Activated T-cell treated with anti-CD3 and anti-CD28 coated beads, Interleukin-2, amount 50 U/mL, for 72 hours (primary cell): ENCODE measurements around the gene ACTC1. TPM values are rescaled to one million over a fixed set of nuclear protein-coding genes. Genes with fewer than 3 reads are reported as not detected.

Experiments
- ATAC-seq, 2 donors: fragments of 150-1000 bp; cut with Tn5 transposase; replicated peaks in 1 of 2; 2 replicates each; pipeline ENCODE4 v1.10.0; 2021; ENCODE audit warnings: moderate library complexity in 2 of 2, mild to moderate bottlenecking in 1 of 2
- DNase-seq, 2 donors: peaks; one replicate each; pipeline ENCODE4 v3.0.0; 2021 to 2022; ENCODE audit warnings: mixed read lengths in 1 of 2
- H3K27ac Mint-ChIP-seq: one replicate; pipeline ENCODE4 v1.8.0; 2022; ENCODE audit warnings: mild to moderate bottlenecking, moderate library complexity, mixed read lengths
- H3K27me3 Mint-ChIP-seq: one replicate; pipeline ENCODE4 v1.8.0; 2022; ENCODE audit warnings: low read depth, mixed read lengths
- H3K36me3 Mint-ChIP-seq, 2 donors: one replicate each; pipeline ENCODE4 v1.8.0; 2022; ENCODE audit warnings: mixed read lengths in 2 of 2, mild to moderate bottlenecking in 1 of 2; ENCODE audit not compliant: insufficient read depth in 2 of 2
- H3K4me1 Mint-ChIP-seq: one replicate; pipeline ENCODE4 v1.8.0; 2022; ENCODE audit warnings: low read depth, mixed read lengths
- H3K4me3 Mint-ChIP-seq, 2 donors: one replicate each; pipeline ENCODE4 v1.8.0; 2022; ENCODE audit warnings: mild to moderate bottlenecking in 2 of 2, mixed read lengths in 2 of 2, moderate library complexity in 2 of 2
- H3K9me3 Mint-ChIP-seq, 2 donors: one replicate each; pipeline ENCODE4 v1.8.0; 2022; ENCODE audit warnings: mixed read lengths in 2 of 2
- total RNA-seq, 2 donors: library from RNA; stranded (reverse); gene quantifications; one replicate each; pipeline ENCODE4 v1.2.3, GENCODE V29; 2022

ACTC1 gene
- total RNA-seq, 2 donors from 2014 or later: not detected

- H3K27me3 Mint-ChIP-seq: peaks cover 70% of the 10 kb centered on the region
Measured at GRCh38 chr15:34793071-34793470, 2.3 kb downstream of the ACTC1 start.

GRCh38 chr15:34791701-34792100 lies 3.6 kb downstream of the ACTC1 start:
- H3K4me3 Mint-ChIP-seq: no peak overlapping the region
- peaks cover 65% of the 10 kb centered on the region for H3K27me3 Mint-ChIP-seq
- ATAC-seq (no peak), DNase-seq (no peak)
- H3K27ac Mint-ChIP-seq: no peak overlapping the region
- H3K9me3 Mint-ChIP-seq: no peaks in the 10 kb centered on the region
- no peaks in the 10 kb centered on the region for H3K4me1 Mint-ChIP-seq
- H3K36me3 Mint-ChIP-seq: peaks cover 0 to 1% of the 10 kb centered on the region in 2 donors

More at GRCh38 chr15:34793071-34793470, 2.3 kb downstream of the ACTC1 start:
- Mint-ChIP-seq H3K4me3 (no peak overlapping the region), H3K9me3 (no peaks in the 10 kb centered on the region), H3K27ac (no peak overlapping the region), H3K4me1 (no peaks in the 10 kb centered on the region), H3K36me3 (peaks cover 0 to 1% of the 10 kb centered on the region in 2 donors)
- ATAC-seq (no peak), DNase-seq (no peak)

GRCh38 chr15:34790121-34790520 lies 5.2 kb downstream of the ACTC1 start:
- H3K4me3 Mint-ChIP-seq: no peak overlapping the region
- no peak for ATAC-seq
- no peak overlapping the region for H3K27ac Mint-ChIP-seq
- H3K36me3 Mint-ChIP-seq: peaks cover 0 to 1% of the 10 kb centered on the region in 2 donors
- no peak for DNase-seq
- H3K9me3 Mint-ChIP-seq: no peaks in the 10 kb centered on the region
- no peaks in the 10 kb centered on the region for H3K4me1 Mint-ChIP-seq
- H3K27me3 Mint-ChIP-seq: peaks cover 61% of the 10 kb centered on the region

GRCh38 chr15:34789326-34789725 lies 6.0 kb downstream of the ACTC1 start:
- peaks cover 61% of the 10 kb centered on the region for H3K27me3 Mint-ChIP-seq
- no peak for DNase-seq
- no peak for ATAC-seq
- H3K4me3 Mint-ChIP-seq: no peak overlapping the region
- H3K4me1 Mint-ChIP-seq: no peaks in the 10 kb centered on the region
- peaks cover 0 to 1% of the 10 kb centered on the region in 2 donors for H3K36me3 Mint-ChIP-seq
- no peaks in the 10 kb centered on the region for H3K9me3 Mint-ChIP-seq
- H3K27ac Mint-ChIP-seq: no peak overlapping the region

- peaks cover 0 to 4% of the 10 kb centered on the region in 2 donors for H3K9me3 Mint-ChIP-seq
- no peaks in the 10 kb centered on the region for H3K4me1 Mint-ChIP-seq
- H3K27me3 Mint-ChIP-seq: peaks cover 49% of the 10 kb centered on the region
- peaks cover 0 to 2% of the 10 kb centered on the region in 2 donors for H3K36me3 Mint-ChIP-seq
- H3K27ac Mint-ChIP-seq: no peak overlapping the region
- no peak overlapping the region for H3K4me3 Mint-ChIP-seq
- DNase-seq (no peak), ATAC-seq (no peak)
Measured at GRCh38 chr15:34786206-34786605, 9.1 kb downstream of the ACTC1 start.

GRCh38 chr15:34783991-34784390 lies 11.4 kb downstream of the ACTC1 start:
- Mint-ChIP-seq H3K4me3 (no peak overlapping the region), H3K36me3 (peaks cover 0 to 2% of the 10 kb centered on the region in 2 donors), H3K27ac (no peak overlapping the region), H3K9me3 (peaks cover 0 to 6% of the 10 kb centered on the region in 2 donors), H3K4me1 (no peaks in the 10 kb centered on the region), H3K27me3 (peaks cover 34% of the 10 kb centered on the region)
- DNase-seq (no peak), ATAC-seq (no peak)

GRCh38 chr15:34783431-34783830 lies 11.9 kb downstream of the ACTC1 start:
- H3K9me3 Mint-ChIP-seq: peaks cover 0 to 6% of the 10 kb centered on the region in 2 donors
- peaks cover 33% of the 10 kb centered on the region for H3K27me3 Mint-ChIP-seq
- H3K36me3 Mint-ChIP-seq: peaks cover 0 to 2% of the 10 kb centered on the region in 2 donors
- no peak for ATAC-seq
- no peak overlapping the region for H3K27ac Mint-ChIP-seq
- H3K4me3 Mint-ChIP-seq: no peak overlapping the region
- H3K4me1 Mint-ChIP-seq: no peaks in the 10 kb centered on the region
- no peak for DNase-seq

- Mint-ChIP-seq H3K4me1 (no peaks in the 10 kb centered on the region), H3K9me3 (peaks cover 0 to 6% of the 10 kb centered on the region in 2 donors), H3K27me3 (peaks cover 33% of the 10 kb centered on the region), H3K4me3 (no peak overlapping the region), H3K36me3 (peaks cover 0 to 2% of the 10 kb centered on the region in 2 donors), H3K27ac (no peak overlapping the region)
- ATAC-seq: no peak
- DNase-seq: no peak
Measured at GRCh38 chr15:34782901-34783300, 12.4 kb downstream of the ACTC1 start.

GRCh38 chr15:34780725-34781124 lies 14.6 kb downstream of the ACTC1 start:
- H3K9me3 Mint-ChIP-seq: peaks cover 0 to 6% of the 10 kb centered on the region in 2 donors
- ATAC-seq: no peak
- no peak for DNase-seq
- H3K27me3 Mint-ChIP-seq: peaks cover 27% of the 10 kb centered on the region
- no peaks in the 10 kb centered on the region for H3K4me1 Mint-ChIP-seq
- H3K27ac Mint-ChIP-seq: no peak overlapping the region
- no peak overlapping the region for H3K4me3 Mint-ChIP-seq
- peaks cover 0 to 2% of the 10 kb centered on the region in 2 donors for H3K36me3 Mint-ChIP-seq

- H3K36me3 Mint-ChIP-seq: no peaks in the 10 kb centered on the region
- ATAC-seq: no peak
- H3K27ac Mint-ChIP-seq: no peak overlapping the region
- H3K4me3 Mint-ChIP-seq: no peak overlapping the region
- peaks cover 0 to 4% of the 10 kb centered on the region in 2 donors for H3K9me3 Mint-ChIP-seq
- peaks cover 16% of the 10 kb centered on the region for H3K27me3 Mint-ChIP-seq
- H3K4me1 Mint-ChIP-seq: no peaks in the 10 kb centered on the region
- DNase-seq: no peak
Measured at GRCh38 chr15:34776606-34777105, 18.7 kb downstream of the ACTC1 start.

GRCh38 chr15:34773917-34774316 lies 21.4 kb downstream of the ACTC1 start:
- no peaks in the 10 kb centered on the region for H3K9me3 Mint-ChIP-seq

GRCh38 chr15:34773013-34773412 lies 22.3 kb downstream of the ACTC1 start:
- H3K4me3 Mint-ChIP-seq: no peak overlapping the region
- no peak for DNase-seq
- H3K27ac Mint-ChIP-seq: no peak overlapping the region
- no peaks in the 10 kb centered on the region for H3K36me3 Mint-ChIP-seq
- no peaks in the 10 kb centered on the region for H3K4me1 Mint-ChIP-seq
- ATAC-seq: no peak
- peaks cover 39% of the 10 kb centered on the region for H3K27me3 Mint-ChIP-seq
- H3K9me3 Mint-ChIP-seq: no peaks in the 10 kb centered on the region

More at GRCh38 chr15:34773917-34774316, 21.4 kb downstream of the ACTC1 start:
- no peak overlapping the region for H3K27ac Mint-ChIP-seq
- DNase-seq: no peak
- no peak for ATAC-seq
- H3K27me3 Mint-ChIP-seq: peaks cover 39% of the 10 kb centered on the region
- no peak overlapping the region for H3K4me3 Mint-ChIP-seq
- no peaks in the 10 kb centered on the region for H3K36me3 Mint-ChIP-seq
- H3K4me1 Mint-ChIP-seq: no peaks in the 10 kb centered on the region

GRCh38 chr15:34772312-34772711 lies 23.0 kb downstream of the ACTC1 start:
- DNase-seq: no peak
- H3K4me1 Mint-ChIP-seq: no peaks in the 10 kb centered on the region
- no peaks in the 10 kb centered on the region for H3K36me3 Mint-ChIP-seq
- peaks cover 39% of the 10 kb centered on the region for H3K27me3 Mint-ChIP-seq
- H3K4me3 Mint-ChIP-seq: no peak overlapping the region
- H3K27ac Mint-ChIP-seq: no peak overlapping the region
- ATAC-seq: no peak
- no peaks in the 10 kb centered on the region for H3K9me3 Mint-ChIP-seq

GRCh38 chr15:34769711-34770110 lies 25.6 kb downstream of the ACTC1 start:
- Mint-ChIP-seq H3K4me3 (no peak overlapping the region), H3K27me3 (peaks cover 34% of the 10 kb centered on the region), H3K9me3 (no peaks in the 10 kb centered on the region), H3K27ac (no peak overlapping the region), H3K4me1 (no peaks in the 10 kb centered on the region), H3K36me3 (no peaks in the 10 kb centered on the region)
- ATAC-seq: no peak
- DNase-seq: no peak
